ENCODE results near the gene ROGDI. TPM values are rescaled to one million over a fixed set of nuclear protein-coding genes. Genes with fewer than 3 reads are reported as not detected.

ROGDI gene
- total and polyA plus RNA-seq, 2 of the 13 experiments (the other 11 are each of a cell fraction or from before 2014, with no cell fraction given), result 19.2 to 42.1 TPM

DNA sequence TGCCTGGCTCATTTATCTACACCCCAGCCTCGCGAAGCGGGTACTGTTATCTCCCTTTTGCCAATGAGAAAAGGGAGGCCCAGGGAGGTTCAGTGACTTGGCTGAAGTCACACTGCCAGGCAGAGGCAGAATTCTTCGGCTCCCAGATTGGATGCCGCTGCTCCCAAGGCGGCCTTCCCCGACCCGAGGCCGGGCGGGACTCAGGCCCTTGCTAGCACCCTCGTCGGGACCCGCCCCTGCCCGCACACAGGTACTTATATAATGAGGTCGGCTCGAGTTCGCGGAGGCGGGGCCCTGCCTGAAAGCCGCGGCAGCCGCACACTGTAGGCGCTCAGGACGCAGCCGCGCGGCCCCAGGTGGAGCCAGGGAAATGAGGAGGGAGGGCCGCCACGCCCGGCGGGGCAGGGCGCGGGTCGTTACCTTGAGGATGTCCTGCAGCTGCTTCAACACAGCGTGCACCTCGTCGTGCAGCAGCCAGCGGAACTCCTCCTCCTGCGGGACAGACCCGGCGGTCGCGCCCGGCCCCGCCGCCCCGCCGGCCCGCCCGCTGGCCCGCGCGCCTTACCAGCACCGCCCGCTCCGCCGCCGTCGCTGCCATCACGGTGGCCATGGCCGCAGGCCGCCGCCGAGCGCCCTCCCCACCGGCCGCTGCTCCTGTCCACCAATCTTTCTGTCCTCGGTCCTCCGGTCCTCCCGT is at the start of gene ROGDI (continued):
- TF ChIP-seq, protein P1, sequence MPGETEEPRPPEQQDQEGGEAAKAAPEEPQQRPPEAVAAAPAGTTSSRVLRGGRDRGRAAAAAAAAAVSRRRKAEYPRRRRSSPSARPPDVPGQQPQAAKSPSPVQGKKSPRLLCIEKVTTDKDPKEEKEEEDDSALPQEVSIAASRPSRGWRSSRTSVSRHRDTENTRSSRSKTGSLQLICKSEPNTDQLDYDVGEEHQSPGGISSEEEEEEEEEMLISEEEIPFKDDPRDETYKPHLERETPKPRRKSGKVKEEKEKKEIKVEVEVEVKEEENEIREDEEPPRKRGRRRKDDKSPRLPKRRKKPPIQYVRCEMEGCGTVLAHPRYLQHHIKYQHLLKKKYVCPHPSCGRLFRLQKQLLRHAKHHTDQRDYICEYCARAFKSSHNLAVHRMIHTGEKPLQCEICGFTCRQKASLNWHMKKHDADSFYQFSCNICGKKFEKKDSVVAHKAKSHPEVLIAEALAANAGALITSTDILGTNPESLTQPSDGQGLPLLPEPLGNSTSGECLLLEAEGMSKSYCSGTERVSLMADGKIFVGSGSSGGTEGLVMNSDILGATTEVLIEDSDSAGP (CRISPR knock-in tag; IDR thresholded peaks at IDR 0.05; ENCODE audit: borderline replicate concordance), result peak; percentile 78
- no peak for TF ChIP-seq HIVEP1 (CRISPR knock-in tag; IDR thresholded peaks at IDR 0.05)
- TF ChIP-seq ZBTB38 (CRISPR knock-in tag; IDR thresholded peaks at IDR 0.05), result no peak
- TF ChIP-seq TOPORS (CRISPR knock-in tag; IDR thresholded peaks at IDR 0.05), result no peak
- TF ChIP-seq ARNTL (CRISPR knock-in tag; IDR thresholded peaks at IDR 0.05), result no peak
- TF ChIP-seq ZNF782 (CRISPR knock-in tag; IDR thresholded peaks at IDR 0.05; ENCODE audit: borderline replicate concordance), result no peak
- TF ChIP-seq PCBP1 (IDR thresholded peaks at IDR 0.05; ENCODE audit: borderline replicate concordance, low read depth, low read length), result no peak
- no peak for TF ChIP-seq ZNF343 (CRISPR knock-in tag; IDR thresholded peaks at IDR 0.05)
- no peak for TF ChIP-seq GATAD2A (CRISPR knock-in tag; IDR thresholded peaks at IDR 0.05)
- TF ChIP-seq, protein P2, sequence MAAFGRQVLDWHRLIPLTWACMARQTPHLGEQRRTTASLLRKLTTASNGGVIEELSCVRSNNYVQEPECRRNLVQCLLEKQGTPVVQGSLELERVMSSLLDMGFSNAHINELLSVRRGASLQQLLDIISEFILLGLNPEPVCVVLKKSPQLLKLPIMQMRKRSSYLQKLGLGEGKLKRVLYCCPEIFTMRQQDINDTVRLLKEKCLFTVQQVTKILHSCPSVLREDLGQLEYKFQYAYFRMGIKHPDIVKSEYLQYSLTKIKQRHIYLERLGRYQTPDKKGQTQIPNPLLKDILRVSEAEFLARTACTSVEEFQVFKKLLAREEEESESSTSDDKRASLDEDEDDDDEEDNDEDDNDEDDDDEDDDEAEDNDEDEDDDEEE (CRISPR knock-in tag; IDR thresholded peaks at IDR 0.05), result peak; percentile 79; the same call in 1 of the 2 replicates
- no peak; the same call in 1 of the 2 replicates for TF ChIP-seq ZFP82 (CRISPR knock-in tag; IDR thresholded peaks at IDR 0.05; ENCODE audit: borderline replicate concordance)
- TF ChIP-seq ERF (CRISPR knock-in tag; IDR thresholded peaks at IDR 0.05), result peak; percentile 49; the same call in 1 of the 2 replicates
- TF ChIP-seq, protein P3, sequence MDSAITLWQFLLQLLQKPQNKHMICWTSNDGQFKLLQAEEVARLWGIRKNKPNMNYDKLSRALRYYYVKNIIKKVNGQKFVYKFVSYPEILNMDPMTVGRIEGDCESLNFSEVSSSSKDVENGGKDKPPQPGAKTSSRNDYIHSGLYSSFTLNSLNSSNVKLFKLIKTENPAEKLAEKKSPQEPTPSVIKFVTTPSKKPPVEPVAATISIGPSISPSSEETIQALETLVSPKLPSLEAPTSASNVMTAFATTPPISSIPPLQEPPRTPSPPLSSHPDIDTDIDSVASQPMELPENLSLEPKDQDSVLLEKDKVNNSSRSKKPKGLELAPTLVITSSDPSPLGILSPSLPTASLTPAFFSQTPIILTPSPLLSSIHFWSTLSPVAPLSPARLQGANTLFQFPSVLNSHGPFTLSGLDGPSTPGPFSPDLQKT (CRISPR knock-in tag; IDR thresholded peaks at IDR 0.05; ENCODE audit: borderline replicate concordance), result no peak
- TF ChIP-seq, protein P4, sequence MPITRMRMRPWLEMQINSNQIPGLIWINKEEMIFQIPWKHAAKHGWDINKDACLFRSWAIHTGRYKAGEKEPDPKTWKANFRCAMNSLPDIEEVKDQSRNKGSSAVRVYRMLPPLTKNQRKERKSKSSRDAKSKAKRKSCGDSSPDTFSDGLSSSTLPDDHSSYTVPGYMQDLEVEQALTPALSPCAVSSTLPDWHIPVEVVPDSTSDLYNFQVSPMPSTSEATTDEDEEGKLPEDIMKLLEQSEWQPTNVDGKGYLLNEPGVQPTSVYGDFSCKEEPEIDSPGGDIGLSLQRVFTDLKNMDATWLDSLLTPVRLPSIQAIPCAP (CRISPR knock-in tag; IDR thresholded peaks at IDR 0.05; ENCODE audit: low read depth), result no peak
- TF ChIP-seq ARHGAP35 (CRISPR knock-in tag; IDR thresholded peaks at IDR 0.05; ENCODE audit: borderline replicate concordance), result no peak
- TF ChIP-seq, protein P5, sequence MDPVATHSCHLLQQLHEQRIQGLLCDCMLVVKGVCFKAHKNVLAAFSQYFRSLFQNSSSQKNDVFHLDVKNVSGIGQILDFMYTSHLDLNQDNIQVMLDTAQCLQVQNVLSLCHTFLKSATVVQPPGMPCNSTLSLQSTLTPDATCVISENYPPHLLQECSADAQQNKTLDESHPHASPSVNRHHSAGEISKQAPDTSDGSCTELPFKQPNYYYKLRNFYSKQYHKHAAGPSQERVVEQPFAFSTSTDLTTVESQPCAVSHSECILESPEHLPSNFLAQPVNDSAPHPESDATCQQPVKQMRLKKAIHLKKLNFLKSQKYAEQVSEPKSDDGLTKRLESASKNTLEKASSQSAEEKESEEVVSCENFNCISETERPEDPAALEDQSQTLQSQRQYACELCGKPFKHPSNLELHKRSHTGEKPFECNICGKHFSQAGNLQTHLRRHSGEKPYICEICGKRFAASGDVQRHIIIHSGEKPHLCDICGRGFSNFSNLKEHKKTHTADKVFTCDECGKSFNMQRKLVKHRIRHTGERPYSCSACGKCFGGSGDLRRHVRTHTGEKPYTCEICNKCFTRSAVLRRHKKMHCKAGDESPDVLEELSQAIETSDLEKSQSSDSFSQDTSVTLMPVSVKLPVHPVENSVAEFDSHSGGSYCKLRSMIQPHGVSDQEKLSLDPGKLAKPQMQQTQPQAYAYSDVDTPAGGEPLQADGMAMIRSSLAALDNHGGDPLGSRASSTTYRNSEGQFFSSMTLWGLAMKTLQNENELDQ (CRISPR knock-in tag; IDR thresholded peaks at IDR 0.05; ENCODE audit: borderline replicate concordance), result no peak
- TF ChIP-seq ZNF501 (CRISPR knock-in tag; IDR thresholded peaks at IDR 0.05), result peak; percentile 77
- 0 out of 2 replicates have a peak, but pooled peaks have one; percentile 48 for TF ChIP-seq BRCA1 (CRISPR knock-in tag; IDR thresholded peaks at IDR 0.05)
